ENCODE measurements around the gene SPATA12.

DNA sequence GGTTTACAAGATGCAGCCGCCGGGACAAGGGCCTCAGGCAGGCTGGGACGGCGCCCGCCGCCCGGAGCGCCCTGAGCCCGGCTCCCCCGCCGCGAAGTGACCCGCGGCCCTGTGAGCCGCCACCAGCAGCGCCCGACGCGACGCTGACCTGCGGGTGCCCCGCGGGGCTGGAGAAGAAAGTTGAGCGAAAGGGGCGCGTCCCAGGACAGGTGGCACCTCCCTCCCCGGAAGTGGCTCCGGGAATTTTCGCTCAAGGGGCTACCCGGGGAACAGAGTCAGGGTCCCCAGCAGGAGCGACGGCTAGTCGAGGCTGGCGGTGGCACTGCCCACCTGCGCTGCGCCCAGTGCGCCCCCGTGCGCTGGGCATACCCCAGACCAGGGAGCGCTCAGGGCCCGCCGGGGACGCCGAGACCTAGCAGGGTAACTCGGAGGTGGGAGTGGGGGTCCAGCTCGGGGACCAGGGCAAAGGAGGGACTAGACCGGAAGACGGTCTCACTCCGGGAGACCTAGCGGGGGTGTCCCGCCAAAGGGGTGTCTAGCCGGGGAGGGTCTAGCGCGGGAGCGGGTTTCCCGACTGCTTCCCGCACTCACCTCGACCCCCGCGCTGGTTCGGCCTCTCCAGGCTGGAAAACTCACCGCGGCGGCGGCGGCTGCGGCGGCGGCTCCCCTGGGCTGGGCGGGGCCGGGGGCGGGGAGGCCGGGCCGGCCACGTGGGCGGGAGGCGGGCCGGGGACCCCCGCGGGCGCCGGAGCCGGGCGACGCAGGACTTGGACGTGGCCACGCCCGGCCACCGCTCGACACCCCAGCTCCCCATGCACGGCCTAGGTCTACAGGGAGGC, 18.4 kb downstream of the SPATA12 start:
- TF ChIP-seq, protein P1, sequence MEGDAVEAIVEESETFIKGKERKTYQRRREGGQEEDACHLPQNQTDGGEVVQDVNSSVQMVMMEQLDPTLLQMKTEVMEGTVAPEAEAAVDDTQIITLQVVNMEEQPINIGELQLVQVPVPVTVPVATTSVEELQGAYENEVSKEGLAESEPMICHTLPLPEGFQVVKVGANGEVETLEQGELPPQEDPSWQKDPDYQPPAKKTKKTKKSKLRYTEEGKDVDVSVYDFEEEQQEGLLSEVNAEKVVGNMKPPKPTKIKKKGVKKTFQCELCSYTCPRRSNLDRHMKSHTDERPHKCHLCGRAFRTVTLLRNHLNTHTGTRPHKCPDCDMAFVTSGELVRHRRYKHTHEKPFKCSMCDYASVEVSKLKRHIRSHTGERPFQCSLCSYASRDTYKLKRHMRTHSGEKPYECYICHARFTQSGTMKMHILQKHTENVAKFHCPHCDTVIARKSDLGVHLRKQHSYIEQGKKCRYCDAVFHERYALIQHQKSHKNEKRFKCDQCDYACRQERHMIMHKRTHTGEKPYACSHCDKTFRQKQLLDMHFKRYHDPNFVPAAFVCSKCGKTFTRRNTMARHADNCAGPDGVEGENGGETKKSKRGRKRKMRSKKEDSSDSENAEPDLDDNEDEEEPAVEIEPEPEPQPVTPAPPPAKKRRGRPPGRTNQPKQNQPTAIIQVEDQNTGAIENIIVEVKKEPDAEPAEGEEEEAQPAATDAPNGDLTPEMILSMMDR (IDR thresholded peaks at IDR 0.05) = no peak
- TF ChIP-seq POLR2A (IDR thresholded peaks at IDR 0.05) (no peak), POLR2AphosphoS5 (IDR thresholded peaks at IDR 0.05) (peak in 1 of 3 donors; percentile 31)
